Smooth muscle cell (in vitro differentiated cells): ENCODE data around the gene NAGLU. TPM values are rescaled to one million over a fixed set of nuclear protein-coding genes. Genes with fewer than 3 reads are reported as not detected.
"Not testable (repeated sequence)": the region's sequence is repeated elsewhere in the genome, so short reads cannot be mapped to it uniquely, and the experiment has no call there.

Experiments used
- DNase-seq: peaks from one replicate; lab custom pipeline; 2025; ENCODE audit not compliant: unreplicated experiment; lab: John Stamatoyannopoulos, UW
- H2AFZ ChIP-seq: fragments of 200-600 bp; sonication (generic); 2 replicates; pipeline ENCODE4 v1.6.0; 2016; ENCODE audit warnings: antibody characterized with exemption, low read depth, mild to moderate bottlenecking
- H3F3A ChIP-seq: fragments of 200-600 bp; sonication (generic); 2 replicates; pipeline ENCODE4 v1.6.0; 2017; ENCODE audit warnings: antibody characterized with exemption, low read depth
- H3K27ac ChIP-seq: fragments of 200-600 bp; sonication (generic); 2 replicates; pipeline ENCODE4 v1.5.1; 2016; ENCODE audit warnings: low read depth, mild to moderate bottlenecking
- H3K27me3 ChIP-seq: fragments of 200-600 bp; sonication (generic); 2 replicates; pipeline ENCODE4 v1.6.1; 2016; ENCODE audit warnings: low read depth, mild to moderate bottlenecking
- H3K36me3 ChIP-seq: fragments of 200-600 bp; sonication (generic); 2 replicates; pipeline ENCODE4 v1.5.1; 2016; ENCODE audit warnings: low read depth
- H3K4me1 ChIP-seq: fragments of 200-600 bp; sonication (generic); 2 replicates; pipeline ENCODE4 v1.5.1; 2016; ENCODE audit warnings: low read depth
- H3K4me2 ChIP-seq: fragments of 200-600 bp; sonication (generic); 2 replicates; pipeline ENCODE4 v1.6.0; 2016; ENCODE audit warnings: mild to moderate bottlenecking
- H3K4me3 ChIP-seq: fragments of 200-600 bp; sonication (generic); 2 replicates; pipeline ENCODE4 v1.5.1; 2016; ENCODE audit warnings: mild to moderate bottlenecking
- H3K79me2 ChIP-seq: fragments of 200-600 bp; sonication (generic); 2 replicates; pipeline ENCODE4 v1.6.0; 2016; ENCODE audit warnings: low read depth, mild to moderate bottlenecking
- H3K9ac ChIP-seq: fragments of 200-600 bp; sonication (generic); 2 replicates; pipeline ENCODE4 v1.6.0; 2016; ENCODE audit warnings: low read depth
- H3K9me3 ChIP-seq: fragments of 200-600 bp; sonication (generic); replicated peaks from 2 replicates; pipeline ENCODE4 v1.5.1; 2016; ENCODE audit warnings: low read depth
- H4K20me1 ChIP-seq: fragments of 200-600 bp; sonication (generic); 2 replicates; pipeline ENCODE4 v1.6.0; 2016; ENCODE audit warnings: low read depth
- CTCF ChIP-seq: fragments of 200-600 bp; sonication (generic); IDR thresholded peaks from 2 replicates; pipeline ENCODE4 v1.5.1; 2017; ENCODE audit warnings: borderline replicate concordance, mild to moderate bottlenecking, antibody characterized with exemption; ENCODE audit not compliant: insufficient read depth, poor library complexity, severe bottlenecking
- WGBS: methylation state at CpG from one replicate; pipeline ENCODE4 v1.1.7; 2016; ENCODE audit warnings: low lambda C conversion rate; 5-methylcytosine and 5-hydroxymethylcytosine counted together
- polyA plus RNA-seq: library from polyadenylated mRNA; unstranded; fragments of >200 nt; fragmentation: Nextera tagmentation; extraction: Ambion mirVana; gene quantifications from 2 replicates; pipeline ENCODE4 v1.2.1, GENCODE V29; 2016
- total RNA-seq: library from RNA; depleted of rRNA; stranded (reverse); fragments of >200 nt; gene quantifications from 2 replicates; pipeline ENCODE4 v1.2.3, GENCODE V29; 2014

NAGLU gene
- total and polyA plus RNA-seq, 2 experiments from 2014 or later, result 23.0 to 51.6 TPM

GRCh38 chr17:42544874-42545283, 8.8 kb downstream of the NAGLU start:
- Histone ChIP-seq H3F3A (peaks cover 5% of the 10 kb centered on the region), H2AFZ (no peak overlapping the region), H3K27ac (no peak overlapping the region), H3K36me3 (no peaks in the 10 kb centered on the region), H3K4me2 (no peak overlapping the region), H3K4me1 (peaks cover 5% of the 10 kb centered on the region), H3K27me3 (no peaks in the 10 kb centered on the region), H3K4me3 (no peak overlapping the region), H3K9me3 (no peaks in the 10 kb centered on the region), H3K9ac (no peak overlapping the region), H4K20me1 (no peaks in the 10 kb centered on the region), H3K79me2 (no peaks in the 10 kb centered on the region)
- WGBS, result 86% methylated on average over 8 of the region's 8 CpGs
- TF ChIP-seq CTCF, result no peak
- DNase-seq, result no peak

- not testable (repeated sequence) for H3K27ac ChIP-seq, H3K9me3 ChIP-seq, H4K20me1 ChIP-seq, H3K9ac ChIP-seq, H3K4me1 ChIP-seq, H2AFZ ChIP-seq, H3K36me3 ChIP-seq, H3K4me2 ChIP-seq, H3K4me3 ChIP-seq, H3F3A ChIP-seq, H3K79me2 ChIP-seq, DNase-seq, H3K27me3 ChIP-seq
- 81% methylated on average over 9 of the region's 9 CpGs for WGBS
These were observed 9.9 kb downstream of the NAGLU start for GRCh38 chr17:42545755-42546505.

- no peaks in the 10 kb centered on the region for H3K9me3 ChIP-seq
- TF ChIP-seq CTCF, result no peak
These were observed 11.0 kb downstream of the NAGLU start for GRCh38 chr17:42547001-42547461.

GRCh38 chr17:42547698-42548069, 11.6 kb downstream of the NAGLU start:
- H3K9ac ChIP-seq, result no peak overlapping the region
- no peak overlapping the region for H3K4me2 ChIP-seq
- no peak overlapping the region for H2AFZ ChIP-seq
- peaks cover 5% of the 10 kb centered on the region for H3K4me1 ChIP-seq
- H3K79me2 ChIP-seq, result no peaks in the 10 kb centered on the region
- no peak overlapping the region for H3K4me3 ChIP-seq
- no peaks in the 10 kb centered on the region for H3K36me3 ChIP-seq
- no peaks in the 10 kb centered on the region for H3K27me3 ChIP-seq
- peaks cover 6% of the 10 kb centered on the region for H4K20me1 ChIP-seq
- peaks cover 5% of the 10 kb centered on the region for H3F3A ChIP-seq
- H3K9me3 ChIP-seq, result no peaks in the 10 kb centered on the region
- WGBS, result 95% methylated on average over 14 of the region's 14 CpGs
- no peak overlapping the region for H3K27ac ChIP-seq
- no peak for DNase-seq
- no peak for TF ChIP-seq CTCF

More at GRCh38 chr17:42547001-42547461, 11.0 kb downstream of the NAGLU start:
- Histone ChIP-seq H3K4me2 (no peak overlapping the region), H3K4me3 (no peak overlapping the region), H4K20me1 (peaks cover 6% of the 10 kb centered on the region), H3K27ac (no peak overlapping the region), H2AFZ (no peak overlapping the region), H3F3A (peaks cover 5% of the 10 kb centered on the region), H3K4me1 (peaks cover 5% of the 10 kb centered on the region), H3K27me3 (no peaks in the 10 kb centered on the region), H3K9ac (no peak overlapping the region), H3K36me3 (no peaks in the 10 kb centered on the region), H3K79me2 (no peaks in the 10 kb centered on the region)
- DNase-seq, result no peak
- WGBS, result 93% methylated on average over 23 of the region's 23 CpGs
